ENCODE data around the gene YBX3.

DNA sequence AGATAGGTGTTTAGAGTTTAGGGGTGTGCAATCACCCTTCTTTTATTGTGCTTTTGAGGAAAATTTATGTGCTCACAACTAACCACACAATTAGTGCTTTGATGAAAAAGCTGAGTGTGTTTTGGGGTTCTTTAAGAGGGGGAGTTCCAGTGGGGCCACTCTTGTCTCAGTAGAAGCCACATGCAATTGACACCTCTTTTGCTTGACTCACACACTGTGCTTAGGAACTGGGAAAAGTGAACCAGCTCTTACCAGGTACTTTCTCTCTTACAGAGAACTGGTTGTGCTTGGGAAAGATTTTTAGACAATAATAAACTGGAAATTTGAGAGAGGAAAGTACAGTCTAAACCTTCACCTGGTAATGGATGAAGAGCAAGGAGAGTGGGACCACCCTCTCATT, 12.3 kb upstream of the YBX3 start:
- TF ChIP-seq EP300 (IDR thresholded peaks at IDR 0.05), result no peak
- TF ChIP-seq, protein P1, sequence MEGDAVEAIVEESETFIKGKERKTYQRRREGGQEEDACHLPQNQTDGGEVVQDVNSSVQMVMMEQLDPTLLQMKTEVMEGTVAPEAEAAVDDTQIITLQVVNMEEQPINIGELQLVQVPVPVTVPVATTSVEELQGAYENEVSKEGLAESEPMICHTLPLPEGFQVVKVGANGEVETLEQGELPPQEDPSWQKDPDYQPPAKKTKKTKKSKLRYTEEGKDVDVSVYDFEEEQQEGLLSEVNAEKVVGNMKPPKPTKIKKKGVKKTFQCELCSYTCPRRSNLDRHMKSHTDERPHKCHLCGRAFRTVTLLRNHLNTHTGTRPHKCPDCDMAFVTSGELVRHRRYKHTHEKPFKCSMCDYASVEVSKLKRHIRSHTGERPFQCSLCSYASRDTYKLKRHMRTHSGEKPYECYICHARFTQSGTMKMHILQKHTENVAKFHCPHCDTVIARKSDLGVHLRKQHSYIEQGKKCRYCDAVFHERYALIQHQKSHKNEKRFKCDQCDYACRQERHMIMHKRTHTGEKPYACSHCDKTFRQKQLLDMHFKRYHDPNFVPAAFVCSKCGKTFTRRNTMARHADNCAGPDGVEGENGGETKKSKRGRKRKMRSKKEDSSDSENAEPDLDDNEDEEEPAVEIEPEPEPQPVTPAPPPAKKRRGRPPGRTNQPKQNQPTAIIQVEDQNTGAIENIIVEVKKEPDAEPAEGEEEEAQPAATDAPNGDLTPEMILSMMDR (IDR thresholded peaks at IDR 0.05), result no peak
